Body of pancreas (tissue), 4 donors: ENCODE data around the gene HOXD8.

Experiments
- CTCF ChIP-seq, 7 experiments: fragments of 450-650 bp in 4 of 7; fragments of 200-600 bp in 3 of 7; sonication (generic) in 3 of 7; IDR thresholded peaks; one replicate each; pipeline ENCODE4 v1.5.1; 2016 to 2019; ENCODE audit warnings: antibody characterized with exemption in 7 of 7
- POLR2A ChIP-seq, 3 donors: fragments of 450-650 bp; IDR thresholded peaks; one replicate each; pipeline ENCODE4 v1.6.1; 2016; ENCODE audit warnings: antibody characterized with exemption in 3 of 3, mild to moderate bottlenecking in 2 of 3

GRCh38 chr2:176099728-176100546, 29.6 kb upstream of the HOXD8 start, which contains the start of gene HOXD12:
- TF ChIP-seq CTCF (IDR thresholded peaks at IDR 0.05) = no peak
- TF ChIP-seq POLR2A (IDR thresholded peaks at IDR 0.05) = no peak
